ENCODE measurements around the gene CBR3.

The CBR3 gene

DNA sequence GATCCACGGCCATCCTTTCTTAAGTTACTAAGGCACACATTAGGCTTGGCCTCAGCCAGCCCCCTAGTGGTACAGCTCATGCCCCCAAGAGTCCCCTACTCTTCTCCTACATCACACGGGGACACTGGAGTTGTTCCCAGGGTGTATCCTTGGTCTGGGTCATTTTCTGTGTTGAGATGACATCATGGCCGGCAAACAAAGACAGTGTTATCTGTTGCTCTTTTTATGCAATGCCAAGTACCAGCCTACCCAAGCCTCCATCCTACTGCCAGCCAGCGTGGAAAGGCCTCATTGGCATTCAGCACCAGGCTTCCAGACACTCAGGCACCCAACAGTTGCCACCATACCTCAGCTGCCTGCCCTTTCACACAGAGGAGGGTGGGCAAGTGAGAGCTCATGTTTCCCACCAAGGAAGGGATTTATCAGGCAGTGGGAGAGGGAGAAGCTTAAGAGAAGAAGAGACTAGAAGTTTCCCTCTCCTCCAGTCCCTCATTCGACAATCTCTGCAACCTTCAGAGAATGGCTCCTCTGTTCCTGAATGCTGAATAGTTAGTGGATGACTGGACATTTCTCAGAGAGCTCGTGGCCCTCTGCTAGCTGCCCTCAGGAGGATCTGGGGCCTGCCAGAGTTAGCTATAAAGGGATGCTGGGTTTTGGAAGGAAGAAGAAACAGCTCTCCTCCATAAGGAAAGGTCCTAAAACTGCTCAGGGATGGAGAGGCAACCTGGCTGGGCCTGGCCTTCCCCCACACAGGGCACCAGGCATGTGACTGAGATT, 47.3 kb upstream of the CBR3 start (continued):
- TF ChIP-seq, protein P1, sequence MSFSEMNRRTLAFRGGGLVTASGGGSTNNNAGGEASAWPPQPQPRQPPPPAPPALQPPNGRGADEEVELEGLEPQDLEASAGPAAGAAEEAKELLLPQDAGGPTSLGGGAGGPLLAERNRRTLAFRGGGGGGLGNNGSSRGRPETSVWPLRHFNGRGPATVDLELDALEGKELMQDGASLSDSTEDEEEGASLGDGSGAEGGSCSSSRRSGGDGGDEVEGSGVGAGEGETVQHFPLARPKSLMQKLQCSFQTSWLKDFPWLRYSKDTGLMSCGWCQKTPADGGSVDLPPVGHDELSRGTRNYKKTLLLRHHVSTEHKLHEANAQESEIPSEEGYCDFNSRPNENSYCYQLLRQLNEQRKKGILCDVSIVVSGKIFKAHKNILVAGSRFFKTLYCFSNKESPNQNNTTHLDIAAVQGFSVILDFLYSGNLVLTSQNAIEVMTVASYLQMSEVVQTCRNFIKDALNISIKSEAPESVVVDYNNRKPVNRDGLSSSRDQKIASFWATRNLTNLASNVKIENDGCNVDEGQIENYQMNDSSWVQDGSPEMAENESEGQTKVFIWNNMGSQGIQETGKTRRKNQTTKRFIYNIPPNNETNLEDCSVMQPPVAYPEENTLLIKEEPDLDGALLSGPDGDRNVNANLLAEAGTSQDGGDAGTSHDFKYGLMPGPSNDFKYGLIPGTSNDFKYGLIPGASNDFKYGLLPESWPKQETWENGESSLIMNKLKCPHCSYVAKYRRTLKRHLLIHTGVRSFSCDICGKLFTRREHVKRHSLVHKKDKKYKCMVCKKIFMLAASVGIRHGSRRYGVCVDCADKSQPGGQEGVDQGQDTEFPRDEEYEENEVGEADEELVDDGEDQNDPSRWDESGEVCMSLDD (tag by site-specific recombination; IDR thresholded peaks at IDR 0.05): no peak
- TF ChIP-seq ZNF777 (tag by site-specific recombination; IDR thresholded peaks at IDR 0.05; ENCODE audit: borderline replicate concordance) (no peak), ZNF776 (tag by site-specific recombination; IDR thresholded peaks at IDR 0.05; ENCODE audit: borderline replicate concordance) (no peak), ZNF555 (tag by site-specific recombination; conservative IDR thresholded peaks at IDR 0.05) (no peak)

GRCh38 chr21:36089946-36090345, 44.9 kb upstream of the CBR3 start:
- ChIA-PET CTCF (interaction anchor here (0.9 kb wide), 1 partner anchor 15 kb away, joined by 3 read pairs; no protein-coding TSS in a partner anchor), POLR2A (no interaction called here)

More at GRCh38 chr21:36089946-36090345, 44.9 kb upstream of the CBR3 start:
- no peak overlapping the region for H3K4me3 ChIP-seq (ENCODE audit: low read depth, low read length)
- H3K9me3 ChIP-seq (ENCODE audit: control insufficient read depth, insufficient read depth, low read depth, low read length): no peaks in the 10 kb centered on the region
- no peaks in the 10 kb centered on the region for H3K4me1 ChIP-seq (ENCODE audit: control insufficient read depth, insufficient read depth, low read length)
- H3K27ac ChIP-seq (ENCODE audit: extremely low read depth, low read depth, low read length): no peak overlapping the region
- TF ChIP-seq ZNF571 (tag by site-specific recombination; IDR thresholded peaks at IDR 0.05) (no peak), BCL11A (tag by site-specific recombination; IDR thresholded peaks at IDR 0.05; ENCODE audit: low read depth) (no peak), ZNF211 (tag by site-specific recombination; IDR thresholded peaks at IDR 0.05; ENCODE audit: low read depth) (no peak), PATZ1 (tag by site-specific recombination; IDR thresholded peaks at IDR 0.05) (no peak), ZNF692 (tag by site-specific recombination; IDR thresholded peaks at IDR 0.05) (no peak), ZSCAN4 (tag by site-specific recombination; IDR thresholded peaks at IDR 0.05) (no peak), SP3 (tag by site-specific recombination; IDR thresholded peaks at IDR 0.05) (no peak)
- no peaks in the 10 kb centered on the region for H3K36me3 ChIP-seq (ENCODE audit: control insufficient read depth in 2 of 2, insufficient read depth in 1 of 2, low read length in 2 of 2)
